ENCODE measurements around the gene FCN1. TPM values are rescaled to one million over a fixed set of nuclear protein-coding genes. Genes with fewer than 3 reads are reported as not detected.

Gene FCN1
- total RNA-seq, 1 donor from 2014 or later, result not detected

GRCh38 chr9:134892820-134893420, 24.8 kb downstream of the FCN1 start:
- H3K27ac Mint-ChIP-seq (ENCODE audit: unreplicated experiment), result no peak overlapping the region
- peaks cover under 1% of the 10 kb centered on the region for H3K4me1 Mint-ChIP-seq (ENCODE audit: low read depth, unreplicated experiment)
- TF ChIP-seq, protein P1, sequence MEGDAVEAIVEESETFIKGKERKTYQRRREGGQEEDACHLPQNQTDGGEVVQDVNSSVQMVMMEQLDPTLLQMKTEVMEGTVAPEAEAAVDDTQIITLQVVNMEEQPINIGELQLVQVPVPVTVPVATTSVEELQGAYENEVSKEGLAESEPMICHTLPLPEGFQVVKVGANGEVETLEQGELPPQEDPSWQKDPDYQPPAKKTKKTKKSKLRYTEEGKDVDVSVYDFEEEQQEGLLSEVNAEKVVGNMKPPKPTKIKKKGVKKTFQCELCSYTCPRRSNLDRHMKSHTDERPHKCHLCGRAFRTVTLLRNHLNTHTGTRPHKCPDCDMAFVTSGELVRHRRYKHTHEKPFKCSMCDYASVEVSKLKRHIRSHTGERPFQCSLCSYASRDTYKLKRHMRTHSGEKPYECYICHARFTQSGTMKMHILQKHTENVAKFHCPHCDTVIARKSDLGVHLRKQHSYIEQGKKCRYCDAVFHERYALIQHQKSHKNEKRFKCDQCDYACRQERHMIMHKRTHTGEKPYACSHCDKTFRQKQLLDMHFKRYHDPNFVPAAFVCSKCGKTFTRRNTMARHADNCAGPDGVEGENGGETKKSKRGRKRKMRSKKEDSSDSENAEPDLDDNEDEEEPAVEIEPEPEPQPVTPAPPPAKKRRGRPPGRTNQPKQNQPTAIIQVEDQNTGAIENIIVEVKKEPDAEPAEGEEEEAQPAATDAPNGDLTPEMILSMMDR (IDR thresholded peaks at IDR 0.05; ENCODE audit: partially characterized antibody, unreplicated experiment), result no peak
- H3K27me3 Mint-ChIP-seq (ENCODE audit: unreplicated experiment), result no peaks in the 10 kb centered on the region
- peaks cover 3% of the 10 kb centered on the region for H3K9me3 Mint-ChIP-seq (ENCODE audit: unreplicated experiment)
- H3K36me3 Mint-ChIP-seq (ENCODE audit: unreplicated experiment), result peaks cover 8% of the 10 kb centered on the region
- no peak for DNase-seq
- H3K4me3 Mint-ChIP-seq (ENCODE audit: unreplicated experiment), result no peak overlapping the region

DNA sequence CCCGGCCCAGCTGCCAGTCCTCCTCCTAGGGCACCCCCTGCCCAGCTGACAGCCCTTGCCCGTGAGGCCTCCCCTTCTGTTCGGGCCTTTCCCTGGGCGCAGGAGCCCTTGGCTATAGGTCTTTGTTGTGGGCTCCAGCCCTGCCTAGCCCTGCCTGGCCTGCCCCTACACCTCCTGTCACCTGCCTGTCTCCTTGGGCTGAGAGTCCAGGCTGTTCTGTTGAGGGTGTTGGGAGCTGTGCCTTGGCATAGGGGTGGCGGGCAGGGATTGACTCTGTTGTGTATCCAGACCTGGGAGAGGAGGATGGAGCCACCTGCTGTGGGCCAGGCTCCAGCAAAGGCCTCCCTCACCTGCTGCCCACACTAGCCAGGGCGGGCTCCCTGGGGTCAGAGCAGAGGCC, 25.5 kb downstream of the FCN1 start:
- peaks cover 2% of the 10 kb centered on the region for H3K4me1 Mint-ChIP-seq (ENCODE audit: low read depth, unreplicated experiment)
- H3K9me3 Mint-ChIP-seq (ENCODE audit: unreplicated experiment), result peaks cover 3% of the 10 kb centered on the region
- peaks cover 8% of the 10 kb centered on the region for H3K36me3 Mint-ChIP-seq (ENCODE audit: unreplicated experiment)
- no peaks in the 10 kb centered on the region for H3K27me3 Mint-ChIP-seq (ENCODE audit: unreplicated experiment)
- no peak overlapping the region for H3K27ac Mint-ChIP-seq (ENCODE audit: unreplicated experiment)
- H3K4me3 Mint-ChIP-seq (ENCODE audit: unreplicated experiment), result no peak overlapping the region
- DNase-seq, result no peak
- TF ChIP-seq, protein P1 (IDR thresholded peaks at IDR 0.05; ENCODE audit: partially characterized antibody, unreplicated experiment), result no peak

GRCh38 chr9:134891713-134892112, 26.0 kb downstream of the FCN1 start:
- peaks cover 8% of the 10 kb centered on the region for H3K36me3 Mint-ChIP-seq (ENCODE audit: unreplicated experiment)
- no peaks in the 10 kb centered on the region for H3K27me3 Mint-ChIP-seq (ENCODE audit: unreplicated experiment)
- H3K4me3 Mint-ChIP-seq (ENCODE audit: unreplicated experiment), result no peak overlapping the region
- DNase-seq, result no peak
- H3K27ac Mint-ChIP-seq (ENCODE audit: unreplicated experiment), result no peak overlapping the region
- peaks cover 3% of the 10 kb centered on the region for H3K9me3 Mint-ChIP-seq (ENCODE audit: unreplicated experiment)
- TF ChIP-seq, protein P1 (IDR thresholded peaks at IDR 0.05; ENCODE audit: partially characterized antibody, unreplicated experiment), result no peak
- H3K4me1 Mint-ChIP-seq (ENCODE audit: low read depth, unreplicated experiment), result peaks cover 2% of the 10 kb centered on the region

- Mint-ChIP-seq H3K36me3 (ENCODE audit: unreplicated experiment) (peaks cover 8% of the 10 kb centered on the region), H3K4me1 (ENCODE audit: low read depth, unreplicated experiment) (peaks cover 4% of the 10 kb centered on the region), H3K27me3 (ENCODE audit: unreplicated experiment) (peaks cover 2% of the 10 kb centered on the region), H3K27ac (ENCODE audit: unreplicated experiment) (no peak overlapping the region), H3K4me3 (ENCODE audit: unreplicated experiment) (no peak overlapping the region), H3K9me3 (ENCODE audit: unreplicated experiment) (peaks cover 7% of the 10 kb centered on the region)
- DNase-seq, result no peak
- TF ChIP-seq, protein P1 (IDR thresholded peaks at IDR 0.05; ENCODE audit: partially characterized antibody, unreplicated experiment), result no peak
Observed at GRCh38 chr9:134891053-134891452, 26.7 kb downstream of the FCN1 start.

DNA sequence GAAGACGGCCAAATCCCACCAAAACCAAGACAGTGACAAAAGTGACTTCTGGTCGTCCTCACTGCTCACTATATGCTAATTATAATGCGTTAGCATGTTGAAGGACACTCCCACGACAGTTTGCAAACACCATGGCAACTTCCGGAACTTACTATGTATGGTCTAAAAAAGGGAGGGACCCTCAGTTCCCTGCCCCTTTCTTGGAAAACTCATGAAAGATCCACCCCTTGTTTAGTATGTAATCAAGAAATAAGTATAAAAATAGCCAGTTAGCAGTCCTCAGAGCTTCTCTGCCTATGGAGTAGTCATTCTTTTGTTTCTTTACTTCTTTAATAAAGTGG, 27.6 kb downstream of the FCN1 start:
- TF ChIP-seq, protein P1 (IDR thresholded peaks at IDR 0.05; ENCODE audit: partially characterized antibody, unreplicated experiment), result no peak
- Mint-ChIP-seq H3K4me1 (ENCODE audit: low read depth, unreplicated experiment) (peaks cover 4% of the 10 kb centered on the region), H3K4me3 (ENCODE audit: unreplicated experiment) (no peak overlapping the region), H3K36me3 (ENCODE audit: unreplicated experiment) (peaks cover 4% of the 10 kb centered on the region), H3K27me3 (ENCODE audit: unreplicated experiment) (peaks cover 2% of the 10 kb centered on the region), H3K9me3 (ENCODE audit: unreplicated experiment) (peaks cover 5% of the 10 kb centered on the region), H3K27ac (ENCODE audit: unreplicated experiment) (no peak overlapping the region)
- no peak for DNase-seq

Data from glutamatergic neuron (in vitro differentiated cells).